HG03354 (cell line): ENCODE results near the gene SWAP70.
"Not testable (repeated sequence)": the region's sequence is repeated elsewhere in the genome, so short reads cannot be mapped to it uniquely, and the experiment has no call there.

Source experiments
- ATAC-seq: cut with Tn5 transposase; IDR thresholded peaks from one replicate; pipeline ENCODE4 v1.9.1; 2021; ENCODE audit warnings: mild to moderate bottlenecking; ENCODE audit not compliant: unreplicated experiment, poor library complexity, severe bottlenecking

SWAP70 gene

GRCh38 chr11:9663699-9664275 lies at the start of gene SWAP70:
TSS of gene SWAP70 (plus strand) at chr11:9664077. CDS start at chr11:9664180, 103 bp downstream.
- ATAC-seq, result peak; percentile 92

GRCh38 chr11:9615031-9615451 lies 48.8 kb upstream of the SWAP70 start:
- ATAC-seq, result peak; percentile 58

GRCh38 chr11:9616042-9616675 lies 47.7 kb upstream of the SWAP70 start:
- ATAC-seq, result no peak

GRCh38 chr11:9616858-9617257 lies 47.0 kb upstream of the SWAP70 start:
- ATAC-seq, result no peak

- no peak for ATAC-seq
Measured at GRCh38 chr11:9617940-9618339, 45.9 kb upstream of the SWAP70 start.

GRCh38 chr11:9619004-9619403 lies 44.9 kb upstream of the SWAP70 start:
- no peak for ATAC-seq

- no peak for ATAC-seq
Measured at GRCh38 chr11:9619971-9620370, 43.9 kb upstream of the SWAP70 start.

- ATAC-seq, result not testable (repeated sequence)
Measured at GRCh38 chr11:9622353-9622752, 41.5 kb upstream of the SWAP70 start.

- not testable (repeated sequence) for ATAC-seq
Measured at GRCh38 chr11:9623053-9623452, 40.8 kb upstream of the SWAP70 start.

- ATAC-seq, result no peak
Measured at GRCh38 chr11:9624448-9624847, 39.4 kb upstream of the SWAP70 start.

GRCh38 chr11:9625162-9625561 lies 38.7 kb upstream of the SWAP70 start:
- ATAC-seq, result no peak

- ATAC-seq, result no peak
Measured at GRCh38 chr11:9625728-9626127, 38.1 kb upstream of the SWAP70 start.

- ATAC-seq, result no peak
Measured at GRCh38 chr11:9626496-9627394, 37.1 kb upstream of the SWAP70 start.

- no peak for ATAC-seq
Measured at GRCh38 chr11:9629064-9629463, 34.8 kb upstream of the SWAP70 start.

GRCh38 chr11:9633679-9634078 lies 30.2 kb upstream of the SWAP70 start:
- ATAC-seq, result no peak

GRCh38 chr11:9636691-9637090 lies 27.2 kb upstream of the SWAP70 start:
- no peak for ATAC-seq

GRCh38 chr11:9639099-9639498 lies 24.8 kb upstream of the SWAP70 start:
- ATAC-seq, result no peak

- ATAC-seq, result no peak
Measured at GRCh38 chr11:9639985-9640384, 23.9 kb upstream of the SWAP70 start.

GRCh38 chr11:9642894-9643293 lies 21.0 kb upstream of the SWAP70 start:
- ATAC-seq, result no peak

- peak; percentile 89 for ATAC-seq
Measured at GRCh38 chr11:9643751-9644150, 20.1 kb upstream of the SWAP70 start.

- no peak for ATAC-seq
Measured at GRCh38 chr11:9645881-9646280, 18.0 kb upstream of the SWAP70 start.
